ENCODE measurements around the gene RGS7.

The RGS7 gene

GRCh38 chr1:240835291-240835690 is 521.7 kb downstream of the RGS7 start:
- H3K9ac ChIP-seq (ENCODE audit: low read length) = no peak overlapping the region
- no peak overlapping the region for H3K4me3 ChIP-seq (ENCODE audit: low read length)
- H3K27ac ChIP-seq (ENCODE audit: low read depth, low read length) = no peak overlapping the region
- no peaks in the 10 kb centered on the region for H3K27me3 ChIP-seq (ENCODE audit: control insufficient read depth, insufficient read depth, low read length)
- H3K4me1 ChIP-seq (ENCODE audit: control insufficient read depth, insufficient read depth, low read length) = no peaks in the 10 kb centered on the region
- no peaks in the 10 kb centered on the region for H3K36me3 ChIP-seq (ENCODE audit: control insufficient read depth, insufficient read depth, low read length)

- no peak overlapping the region for H3K9ac ChIP-seq (ENCODE audit: low read length)
Measured at GRCh38 chr1:240833075-240833474, 523.9 kb downstream of the RGS7 start.

DNA sequence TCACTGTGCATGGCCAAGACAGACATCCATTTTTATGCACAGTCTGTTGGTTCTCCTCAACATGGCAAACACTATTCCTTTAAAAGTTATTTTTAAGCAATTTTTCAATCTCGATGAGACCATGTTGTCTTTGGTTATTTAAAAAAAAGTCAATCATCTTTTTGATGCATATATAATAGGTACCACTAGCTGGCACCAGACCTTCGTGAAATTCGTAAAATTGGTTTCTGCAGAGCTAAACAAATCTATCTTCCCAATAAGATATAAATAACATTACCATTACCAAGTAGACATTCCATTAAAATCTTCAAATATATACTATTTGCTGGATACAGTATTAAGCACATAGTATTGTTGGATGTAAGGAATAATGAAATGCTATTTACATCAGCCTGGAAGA is 525.1 kb downstream of the RGS7 start:
- H3K9ac ChIP-seq (ENCODE audit: low read length) = no peak overlapping the region

More at GRCh38 chr1:240833075-240833474, 523.9 kb downstream of the RGS7 start:
- no peaks in the 10 kb centered on the region for H3K36me3 ChIP-seq (ENCODE audit: control insufficient read depth, insufficient read depth, low read length)
- no peaks in the 10 kb centered on the region for H3K4me1 ChIP-seq (ENCODE audit: control insufficient read depth, insufficient read depth, low read length)
- no peak overlapping the region for H3K4me3 ChIP-seq (ENCODE audit: low read length)
- no peak overlapping the region for H3K27ac ChIP-seq (ENCODE audit: low read depth, low read length)
- H3K27me3 ChIP-seq (ENCODE audit: control insufficient read depth, insufficient read depth, low read length) = no peaks in the 10 kb centered on the region

DNA sequence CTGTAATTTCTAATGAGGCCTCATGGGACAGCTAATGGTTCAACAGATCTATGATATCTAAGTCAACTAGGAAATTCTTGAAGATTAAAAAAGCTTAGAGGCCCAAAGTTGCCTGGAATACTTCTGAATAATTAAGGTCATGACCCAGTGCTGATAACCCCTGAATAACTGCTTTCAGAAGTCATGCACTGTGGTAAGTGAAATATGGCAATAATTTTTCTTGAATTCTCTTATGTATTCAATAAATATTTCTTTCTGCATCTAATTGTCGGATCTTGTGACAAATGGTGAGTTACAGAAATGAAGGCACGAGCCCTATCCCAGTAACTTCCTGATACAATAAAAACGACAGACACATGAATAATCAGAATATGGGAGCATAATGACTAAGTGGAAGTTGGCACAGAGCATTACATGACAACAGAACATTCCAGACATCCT is 525.8 kb downstream of the RGS7 start:
- Histone ChIP-seq H3K4me3 (ENCODE audit: low read length) (no peak overlapping the region), H3K27ac (ENCODE audit: low read depth, low read length) (no peak overlapping the region), H3K4me1 (ENCODE audit: control insufficient read depth, insufficient read depth, low read length) (no peaks in the 10 kb centered on the region), H3K9ac (ENCODE audit: low read length) (no peak overlapping the region), H3K36me3 (ENCODE audit: control insufficient read depth, insufficient read depth, low read length) (no peaks in the 10 kb centered on the region), H3K27me3 (ENCODE audit: control insufficient read depth, insufficient read depth, low read length) (no peaks in the 10 kb centered on the region)

More for the DNA sequence above, 525.1 kb downstream of the RGS7 start:
- no peaks in the 10 kb centered on the region for H3K27me3 ChIP-seq (ENCODE audit: control insufficient read depth, insufficient read depth, low read length)
- H3K4me3 ChIP-seq (ENCODE audit: low read length) = no peak overlapping the region
- no peaks in the 10 kb centered on the region for H3K4me1 ChIP-seq (ENCODE audit: control insufficient read depth, insufficient read depth, low read length)
- no peak overlapping the region for H3K27ac ChIP-seq (ENCODE audit: low read depth, low read length)
- H3K36me3 ChIP-seq (ENCODE audit: control insufficient read depth, insufficient read depth, low read length) = no peaks in the 10 kb centered on the region

DNA sequence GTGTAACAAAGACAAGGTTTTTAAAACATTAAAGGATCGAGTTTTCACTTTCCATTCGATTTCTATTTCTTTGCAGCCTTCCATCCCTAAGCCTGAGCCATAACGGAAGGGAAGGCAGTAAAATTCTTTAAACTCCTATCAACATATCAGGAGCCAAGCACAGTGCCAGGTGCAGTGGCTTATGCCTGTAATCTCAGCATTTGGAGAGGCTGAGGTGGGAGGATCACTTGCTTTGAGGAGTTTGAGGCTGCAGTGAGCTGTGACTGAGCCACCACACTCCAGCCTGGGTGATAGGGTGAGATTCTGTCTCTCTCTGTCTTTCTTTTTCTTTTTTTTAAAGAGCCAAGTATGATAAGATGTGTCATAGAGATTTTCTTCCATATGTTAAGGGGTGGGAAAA is 527.5 kb downstream of the RGS7 start:
- Histone ChIP-seq H3K27ac (ENCODE audit: low read depth, low read length) (no peak overlapping the region), H3K4me3 (ENCODE audit: low read length) (no peak overlapping the region), H3K9ac (ENCODE audit: low read length) (no peak overlapping the region), H3K27me3 (ENCODE audit: control insufficient read depth, insufficient read depth, low read length) (no peaks in the 10 kb centered on the region), H3K4me1 (ENCODE audit: control insufficient read depth, insufficient read depth, low read length) (no peaks in the 10 kb centered on the region), H3K36me3 (ENCODE audit: control insufficient read depth, insufficient read depth, low read length) (no peaks in the 10 kb centered on the region)

DNA sequence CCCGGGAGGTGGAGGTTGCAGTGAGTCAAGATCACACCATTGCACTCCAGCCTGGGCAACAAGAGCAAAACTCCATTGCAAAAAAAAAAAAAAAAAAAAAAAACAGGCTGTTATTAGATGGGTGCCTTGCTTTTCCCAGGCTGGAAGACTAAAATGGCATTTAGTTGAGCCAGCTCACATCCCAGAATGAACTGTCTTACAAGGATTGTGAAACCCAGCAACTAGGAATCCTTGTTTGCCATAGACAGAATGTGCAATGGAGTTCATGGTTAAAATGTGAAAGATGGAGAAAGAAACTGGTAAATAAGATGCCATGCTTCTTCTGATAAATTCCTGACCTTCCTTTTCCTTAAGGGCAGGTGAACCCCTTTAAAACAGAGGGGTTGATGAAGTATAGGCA is 529.2 kb downstream of the RGS7 start:
- no peak overlapping the region for H3K4me3 ChIP-seq (ENCODE audit: low read length)
- no peaks in the 10 kb centered on the region for H3K27me3 ChIP-seq (ENCODE audit: control insufficient read depth, insufficient read depth, low read length)
- H3K36me3 ChIP-seq (ENCODE audit: control insufficient read depth, insufficient read depth, low read length) = no peaks in the 10 kb centered on the region
- H3K4me1 ChIP-seq (ENCODE audit: control insufficient read depth, insufficient read depth, low read length) = no peaks in the 10 kb centered on the region
- no peak overlapping the region for H3K9ac ChIP-seq (ENCODE audit: low read length)
- H3K27ac ChIP-seq (ENCODE audit: low read depth, low read length) = no peak overlapping the region

DNA sequence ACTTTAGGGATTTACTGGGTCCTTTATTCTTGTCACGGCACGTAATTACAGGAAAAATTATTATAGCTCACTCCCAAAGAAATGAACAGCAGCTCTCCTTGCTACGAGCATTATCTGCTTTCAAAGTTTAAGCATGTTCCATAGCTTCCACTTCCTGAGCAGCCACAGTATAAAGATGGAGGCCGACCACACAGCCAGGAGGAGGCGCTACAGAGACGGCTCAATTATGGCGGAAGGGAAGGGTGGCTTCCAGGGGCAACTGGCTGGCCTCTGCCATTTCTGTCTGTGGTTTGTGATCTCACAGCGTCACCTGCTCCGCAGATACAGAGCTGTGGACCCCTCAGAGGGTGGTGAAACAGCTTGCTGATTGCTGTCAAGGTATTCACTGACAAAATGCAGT is 532.8 kb downstream of the RGS7 start:
- Histone ChIP-seq H3K4me3 (ENCODE audit: low read length) (no peak overlapping the region), H3K9ac (ENCODE audit: low read length) (no peak overlapping the region), H3K27me3 (ENCODE audit: control insufficient read depth, insufficient read depth, low read length) (no peaks in the 10 kb centered on the region), H3K27ac (ENCODE audit: low read depth, low read length) (no peak overlapping the region), H3K4me1 (ENCODE audit: control insufficient read depth, insufficient read depth, low read length) (no peaks in the 10 kb centered on the region), H3K36me3 (ENCODE audit: control insufficient read depth, insufficient read depth, low read length) (no peaks in the 10 kb centered on the region)

DNA sequence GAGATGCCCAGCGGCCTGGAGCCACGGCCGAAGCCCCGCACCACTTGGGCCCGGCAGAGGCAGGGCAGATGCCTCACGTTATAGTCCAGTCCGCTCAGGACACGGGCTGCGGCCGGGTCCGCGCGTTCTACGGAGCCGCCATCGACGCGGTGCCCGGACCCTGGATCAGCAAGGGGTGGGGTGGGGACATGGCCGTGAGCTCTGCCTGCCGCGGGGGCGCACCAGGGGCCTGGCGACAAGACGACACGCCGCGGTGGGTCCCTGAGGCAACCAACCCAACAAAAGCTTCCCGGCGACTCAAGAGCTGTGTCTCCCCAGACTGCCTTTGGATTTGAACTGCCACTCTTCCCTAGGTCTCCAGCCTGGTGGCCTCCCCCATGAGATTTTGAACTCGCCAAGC is 533.6 kb downstream of the RGS7 start:
- no peak overlapping the region for H3K4me3 ChIP-seq (ENCODE audit: low read length)
- H3K27me3 ChIP-seq (ENCODE audit: control insufficient read depth, insufficient read depth, low read length) = no peaks in the 10 kb centered on the region
- H3K9ac ChIP-seq (ENCODE audit: low read length) = no peak overlapping the region
- no peak overlapping the region for H3K27ac ChIP-seq (ENCODE audit: low read depth, low read length)
- H3K4me1 ChIP-seq (ENCODE audit: control insufficient read depth, insufficient read depth, low read length) = no peaks in the 10 kb centered on the region
- H3K36me3 ChIP-seq (ENCODE audit: control insufficient read depth, insufficient read depth, low read length) = no peaks in the 10 kb centered on the region

GRCh38 chr1:240821925-240822324 is 535.1 kb downstream of the RGS7 start:
- no peaks in the 10 kb centered on the region for H3K36me3 ChIP-seq (ENCODE audit: control insufficient read depth, insufficient read depth, low read length)
- H3K27ac ChIP-seq (ENCODE audit: low read depth, low read length) = no peak overlapping the region
- H3K4me1 ChIP-seq (ENCODE audit: control insufficient read depth, insufficient read depth, low read length) = no peaks in the 10 kb centered on the region
- no peaks in the 10 kb centered on the region for H3K27me3 ChIP-seq (ENCODE audit: control insufficient read depth, insufficient read depth, low read length)
- H3K9ac ChIP-seq (ENCODE audit: low read length) = no peak overlapping the region
- H3K4me3 ChIP-seq (ENCODE audit: low read length) = no peak overlapping the region

- Histone ChIP-seq H3K27me3 (ENCODE audit: control insufficient read depth, insufficient read depth, low read length) (no peaks in the 10 kb centered on the region), H3K9ac (ENCODE audit: low read length) (no peak overlapping the region), H3K36me3 (ENCODE audit: control insufficient read depth, insufficient read depth, low read length) (no peaks in the 10 kb centered on the region), H3K4me3 (ENCODE audit: low read length) (no peak overlapping the region), H3K4me1 (ENCODE audit: control insufficient read depth, insufficient read depth, low read length) (no peaks in the 10 kb centered on the region), H3K27ac (ENCODE audit: low read depth, low read length) (no peak overlapping the region)
Measured at GRCh38 chr1:240820816-240821215, 536.2 kb downstream of the RGS7 start.

DNA sequence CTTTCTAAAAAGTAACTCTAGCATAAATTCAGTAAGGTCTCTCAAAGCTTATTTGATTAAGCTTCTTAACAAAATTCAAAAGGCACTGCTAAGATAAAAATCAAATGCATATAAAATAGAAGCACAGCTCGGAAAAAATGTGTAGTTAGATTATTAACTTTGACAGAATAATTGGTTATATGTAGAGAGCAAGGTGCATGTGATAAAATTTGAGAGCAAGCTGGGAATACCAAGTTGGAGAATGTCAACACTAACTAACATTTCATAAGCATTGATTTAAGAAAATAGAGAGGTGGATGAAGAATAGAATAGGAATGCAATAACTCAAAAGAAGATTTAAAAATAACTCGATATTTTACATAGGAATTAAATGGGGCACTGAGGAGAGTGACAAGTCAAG is 540.5 kb downstream of the RGS7 start:
- Histone ChIP-seq H3K4me3 (ENCODE audit: low read length) (no peak overlapping the region), H3K9ac (ENCODE audit: low read length) (no peak overlapping the region), H3K4me1 (ENCODE audit: control insufficient read depth, insufficient read depth, low read length) (no peaks in the 10 kb centered on the region), H3K27ac (ENCODE audit: low read depth, low read length) (no peak overlapping the region), H3K27me3 (ENCODE audit: control insufficient read depth, insufficient read depth, low read length) (no peaks in the 10 kb centered on the region), H3K36me3 (ENCODE audit: control insufficient read depth, insufficient read depth, low read length) (no peaks in the 10 kb centered on the region)

GRCh38 chr1:240813720-240814119 is 543.3 kb downstream of the RGS7 start:
- H3K27me3 ChIP-seq (ENCODE audit: control insufficient read depth, insufficient read depth, low read length) = no peaks in the 10 kb centered on the region

DNA sequence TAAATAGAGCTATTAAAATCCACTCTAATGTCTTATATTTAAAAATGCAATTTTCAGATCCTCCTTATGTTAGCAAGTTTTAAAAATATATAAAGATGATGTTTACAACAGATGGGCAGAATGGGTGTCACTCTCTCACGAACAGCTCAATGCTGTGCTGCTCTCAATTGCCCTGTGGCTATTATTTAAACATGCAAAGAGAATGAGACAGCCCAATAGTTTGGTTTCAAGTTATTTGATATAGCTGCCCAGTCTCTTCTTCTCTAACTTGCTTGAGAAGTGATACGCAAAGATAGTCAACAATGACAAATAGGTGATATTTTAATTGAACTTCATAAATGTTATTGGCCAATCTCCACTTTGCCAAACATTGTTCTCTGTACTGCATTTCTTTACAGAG is 545.7 kb downstream of the RGS7 start:
- no peak overlapping the region for H3K4me3 ChIP-seq (ENCODE audit: low read length)
- no peak overlapping the region for H3K9ac ChIP-seq (ENCODE audit: low read length)
- H3K27me3 ChIP-seq (ENCODE audit: control insufficient read depth, insufficient read depth, low read length) = no peaks in the 10 kb centered on the region
- H3K27ac ChIP-seq (ENCODE audit: low read depth, low read length) = no peak overlapping the region
- H3K4me1 ChIP-seq (ENCODE audit: control insufficient read depth, insufficient read depth, low read length) = no peaks in the 10 kb centered on the region
- no peaks in the 10 kb centered on the region for H3K36me3 ChIP-seq (ENCODE audit: control insufficient read depth, insufficient read depth, low read length)

More at GRCh38 chr1:240813720-240814119, 543.3 kb downstream of the RGS7 start:
- H3K4me3 ChIP-seq (ENCODE audit: low read length) = no peak overlapping the region
- no peak overlapping the region for H3K9ac ChIP-seq (ENCODE audit: low read length)
- no peaks in the 10 kb centered on the region for H3K36me3 ChIP-seq (ENCODE audit: control insufficient read depth, insufficient read depth, low read length)
- no peak overlapping the region for H3K27ac ChIP-seq (ENCODE audit: low read depth, low read length)
- no peaks in the 10 kb centered on the region for H3K4me1 ChIP-seq (ENCODE audit: control insufficient read depth, insufficient read depth, low read length)

Measured in rectal smooth muscle tissue (tissue), 1 donor.